SK-N-SH (cell line): Measurements from ENCODE around the gene HBG1.

Source experiments
- CHD2 ChIP-seq: fragments of 150-350 bp; IDR thresholded peaks from 2 replicates; pipeline ENCODE4 v1.6.1; 2018; ENCODE audit warnings: low read length; ENCODE audit not compliant: partially characterized antibody
- RAD21 ChIP-seq: IDR thresholded peaks from 2 replicates; pipeline ENCODE4 v1.6.1; 2012; ENCODE audit warnings: mild to moderate bottlenecking, low read length
- RCOR1 ChIP-seq: fragments of 150-350 bp; IDR thresholded peaks from 2 replicates; pipeline ENCODE4 v1.6.1; 2017; ENCODE audit warnings: antibody characterized with exemption, low read length
- RXRA ChIP-seq: IDR thresholded peaks from 2 replicates; pipeline ENCODE4 v1.4.0; 2012; ENCODE audit warnings: low read depth, mild to moderate bottlenecking, borderline replicate concordance
- TF ChIP-seq, protein P1 (sequence below): IDR thresholded peaks from 2 replicates; pipeline ENCODE4 v1.4.0; 2012; ENCODE audit warnings: low read depth, borderline replicate concordance
- TF ChIP-seq, protein P2 (sequence below): fragments of 200-600 bp; sonication (generic); IDR thresholded peaks from 2 replicates; pipeline ENCODE4 v1.6.1; 2017; ENCODE audit warnings: antibody characterized with exemption, mild to moderate bottlenecking, moderate library complexity
- TF ChIP-seq, protein P3 (sequence below): IDR thresholded peaks from 2 replicates; pipeline ENCODE4 v1.4.0; 2012; ENCODE audit warnings: low read depth
- TF ChIP-seq, protein P4 (sequence below): IDR thresholded peaks from 2 replicates; pipeline ENCODE4; 2012

DNA sequence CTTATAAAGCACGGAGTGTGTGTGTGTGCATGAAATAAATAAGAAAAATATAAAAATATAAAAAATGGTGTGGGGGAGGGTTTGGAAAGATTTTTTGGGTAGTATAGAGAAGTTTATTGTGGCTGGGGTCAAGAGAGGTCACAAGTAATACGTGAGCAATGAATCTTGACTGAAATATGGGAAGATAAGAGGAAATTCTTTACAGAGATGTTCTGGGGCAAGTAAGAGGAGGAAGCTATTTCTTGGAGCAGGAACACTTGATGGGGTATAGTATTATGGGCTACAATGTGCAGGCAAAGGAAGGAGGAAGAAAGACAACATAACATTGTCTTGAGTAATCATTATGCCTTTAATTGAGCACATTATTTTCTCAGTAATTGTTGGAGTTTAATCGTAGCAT lies 17.5 kb downstream of the HBG1 start:
- TF ChIP-seq, protein P1, sequence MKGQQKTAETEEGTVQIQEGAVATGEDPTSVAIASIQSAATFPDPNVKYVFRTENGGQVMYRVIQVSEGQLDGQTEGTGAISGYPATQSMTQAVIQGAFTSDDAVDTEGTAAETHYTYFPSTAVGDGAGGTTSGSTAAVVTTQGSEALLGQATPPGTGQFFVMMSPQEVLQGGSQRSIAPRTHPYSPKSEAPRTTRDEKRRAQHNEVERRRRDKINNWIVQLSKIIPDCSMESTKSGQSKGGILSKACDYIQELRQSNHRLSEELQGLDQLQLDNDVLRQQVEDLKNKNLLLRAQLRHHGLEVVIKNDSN: no peak
- TF ChIP-seq, protein P2, sequence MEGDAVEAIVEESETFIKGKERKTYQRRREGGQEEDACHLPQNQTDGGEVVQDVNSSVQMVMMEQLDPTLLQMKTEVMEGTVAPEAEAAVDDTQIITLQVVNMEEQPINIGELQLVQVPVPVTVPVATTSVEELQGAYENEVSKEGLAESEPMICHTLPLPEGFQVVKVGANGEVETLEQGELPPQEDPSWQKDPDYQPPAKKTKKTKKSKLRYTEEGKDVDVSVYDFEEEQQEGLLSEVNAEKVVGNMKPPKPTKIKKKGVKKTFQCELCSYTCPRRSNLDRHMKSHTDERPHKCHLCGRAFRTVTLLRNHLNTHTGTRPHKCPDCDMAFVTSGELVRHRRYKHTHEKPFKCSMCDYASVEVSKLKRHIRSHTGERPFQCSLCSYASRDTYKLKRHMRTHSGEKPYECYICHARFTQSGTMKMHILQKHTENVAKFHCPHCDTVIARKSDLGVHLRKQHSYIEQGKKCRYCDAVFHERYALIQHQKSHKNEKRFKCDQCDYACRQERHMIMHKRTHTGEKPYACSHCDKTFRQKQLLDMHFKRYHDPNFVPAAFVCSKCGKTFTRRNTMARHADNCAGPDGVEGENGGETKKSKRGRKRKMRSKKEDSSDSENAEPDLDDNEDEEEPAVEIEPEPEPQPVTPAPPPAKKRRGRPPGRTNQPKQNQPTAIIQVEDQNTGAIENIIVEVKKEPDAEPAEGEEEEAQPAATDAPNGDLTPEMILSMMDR: no peak
- TF ChIP-seq, protein P3, sequence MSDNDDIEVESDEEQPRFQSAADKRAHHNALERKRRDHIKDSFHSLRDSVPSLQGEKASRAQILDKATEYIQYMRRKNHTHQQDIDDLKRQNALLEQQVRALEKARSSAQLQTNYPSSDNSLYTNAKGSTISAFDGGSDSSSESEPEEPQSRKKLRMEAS: no peak
- TF ChIP-seq CHD2: no peak
- TF ChIP-seq, protein P4, sequence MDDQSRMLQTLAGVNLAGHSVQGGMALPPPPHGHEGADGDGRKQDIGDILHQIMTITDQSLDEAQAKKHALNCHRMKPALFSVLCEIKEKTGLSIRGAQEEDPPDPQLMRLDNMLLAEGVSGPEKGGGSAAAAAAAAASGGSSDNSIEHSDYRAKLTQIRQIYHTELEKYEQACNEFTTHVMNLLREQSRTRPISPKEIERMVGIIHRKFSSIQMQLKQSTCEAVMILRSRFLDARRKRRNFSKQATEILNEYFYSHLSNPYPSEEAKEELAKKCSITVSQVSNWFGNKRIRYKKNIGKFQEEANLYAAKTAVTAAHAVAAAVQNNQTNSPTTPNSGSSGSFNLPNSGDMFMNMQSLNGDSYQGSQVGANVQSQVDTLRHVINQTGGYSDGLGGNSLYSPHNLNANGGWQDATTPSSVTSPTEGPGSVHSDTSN: no peak
- TF ChIP-seq RAD21: no peak
- TF ChIP-seq RXRA: no peak
- no peak for TF ChIP-seq RCOR1
